HL-60/S4 (cell line): Measurements from ENCODE around the gene CAMSAP2.

Experiments
- in situ Hi-C: fragments of 300-500 bp; cut with MboI; formaldehyde crosslinking; loops from 2 replicates; pipeline ENCODE4 v1.14.3; 2022; ENCODE audit warnings: low sequenced_read_pairs

Gene CAMSAP2

GRCh38 chr1:200837931-200838571 lies 99.4 kb downstream of the CAMSAP2 start:
- in situ Hi-C loops = no loop called here

- in situ Hi-C loops = no loop called here
Measured at GRCh38 chr1:200838676-200839445, 100.2 kb downstream of the CAMSAP2 start.

- in situ Hi-C loops = no loop called here
Measured at GRCh38 chr1:200845360-200845759, 106.7 kb downstream of the CAMSAP2 start.

GRCh38 chr1:200846398-200846797 lies 107.7 kb downstream of the CAMSAP2 start:
- in situ Hi-C loops = no loop called here

- in situ Hi-C loops = no loop called here
Measured at GRCh38 chr1:200849430-200849829, 110.7 kb downstream of the CAMSAP2 start.

GRCh38 chr1:200850554-200850953 lies 111.9 kb downstream of the CAMSAP2 start:
- in situ Hi-C loops = no loop called here

- in situ Hi-C loops = no loop called here
Measured at GRCh38 chr1:200856716-200857357, 118.1 kb downstream of the CAMSAP2 start.

- in situ Hi-C loops = no loop called here
Measured at GRCh38 chr1:200857804-200858203, 119.1 kb downstream of the CAMSAP2 start.

GRCh38 chr1:200861937-200862647 lies 123.4 kb downstream of the CAMSAP2 start:
- in situ Hi-C loops = no loop called here

- in situ Hi-C loops = no loop called here
Measured at GRCh38 chr1:200862713-200863415, 124.2 kb downstream of the CAMSAP2 start.

GRCh38 chr1:200866116-200866515 lies 127.4 kb downstream of the CAMSAP2 start:
- in situ Hi-C loops = no loop called here

GRCh38 chr1:200866521-200866920 lies 127.8 kb downstream of the CAMSAP2 start:
- in situ Hi-C loops = no loop called here

GRCh38 chr1:200867018-200867811 lies 128.5 kb downstream of the CAMSAP2 start:
- in situ Hi-C loops = no loop called here

GRCh38 chr1:200869376-200869752 lies 130.7 kb downstream of the CAMSAP2 start:
- in situ Hi-C loops = no loop called here

- in situ Hi-C loops = no loop called here
Measured at GRCh38 chr1:200869753-200870391, 131.2 kb downstream of the CAMSAP2 start.

GRCh38 chr1:200872446-200873115 lies 133.9 kb downstream of the CAMSAP2 start, which contains the start of gene GPR25:
Gene GPR25 (plus strand): TSS chr1:200872981. CDS start chr1:200873038, 57 bp downstream.
- in situ Hi-C loops = no loop called here

- in situ Hi-C loops = no loop called here
Measured at GRCh38 chr1:200873116-200873670, 134.5 kb downstream of the CAMSAP2 start.

GRCh38 chr1:200873671-200874397 lies 135.1 kb downstream of the CAMSAP2 start:
- in situ Hi-C loops = no loop called here
